Measurements from ENCODE around the gene COX7B. TPM values are rescaled to one million over a fixed set of nuclear protein-coding genes. Genes with fewer than 3 reads are reported as not detected.
"Not testable (repeated sequence)": the region's sequence is repeated elsewhere in the genome, so short reads cannot be mapped to it uniquely, and the experiment has no call there.

Gene COX7B
- total RNA-seq, 1 donor from 2014 or later, result 107 TPM

GRCh38 chrX:77937291-77937690 is 38.0 kb downstream of the COX7B start:
- ATAC-seq (no peak), DNase-seq (ENCODE audit: low spot score) (no peak)
- intact Hi-C loops (cut with DNase I), result no loop called here

- no peak for ATAC-seq
- intact Hi-C loops (cut with DNase I), result no loop called here
- no peak for DNase-seq (ENCODE audit: low spot score)
Measured at GRCh38 chrX:77938083-77938680, 38.9 kb downstream of the COX7B start.

- ATAC-seq; DNase-seq (ENCODE audit: low spot score); intact Hi-C loops (cut with DNase I): not testable (repeated sequence)
Measured at GRCh38 chrX:77945031-77945430, 45.8 kb downstream of the COX7B start.

GRCh38 chrX:77945910-77946545 is 46.8 kb downstream of the COX7B start:
- no peak for DNase-seq (ENCODE audit: low spot score)
- no peak for ATAC-seq
- intact Hi-C loops (cut with DNase I), result no loop called here

GRCh38 chrX:77946571-77946970 is 47.3 kb downstream of the COX7B start:
- DNase-seq (ENCODE audit: low spot score) (no peak), ATAC-seq (no peak)
- intact Hi-C loops (cut with DNase I), result no loop called here

- ATAC-seq (no peak), DNase-seq (ENCODE audit: low spot score) (no peak)
- intact Hi-C loops (cut with DNase I), result no loop called here
Measured at GRCh38 chrX:77949840-77950239, 50.6 kb downstream of the COX7B start.

- DNase-seq (ENCODE audit: low spot score) (no peak), ATAC-seq (no peak)
- intact Hi-C loops (cut with DNase I), result no loop called here
Measured at GRCh38 chrX:77952173-77952572, 52.9 kb downstream of the COX7B start.

- no peak for DNase-seq (ENCODE audit: low spot score)
- intact Hi-C loops (cut with DNase I), result no loop called here
- ATAC-seq, result no peak
Measured at GRCh38 chrX:77953302-77953701, 54.0 kb downstream of the COX7B start.

GRCh38 chrX:77953708-77954107 is 54.4 kb downstream of the COX7B start:
- intact Hi-C loops (cut with DNase I), result no loop called here
- no peak for DNase-seq (ENCODE audit: low spot score)
- no peak for ATAC-seq

Other genes starting within 250 kb of the COX7B start
- gene ATRX, start 113.3 kb upstream of the COX7B start, total RNA-seq, result 141 TPM
- 59.5 TPM for gene MAGT1, start 4.0 kb upstream of the COX7B start, total RNA-seq
- 15.2 TPM for gene ATP7A, start 11.2 kb downstream of the COX7B start, total RNA-seq
- not detected for gene PGAM4, start 70.2 kb downstream of the COX7B start, total RNA-seq
- gene PGK1, start 204.8 kb downstream of the COX7B start, total RNA-seq, result 194 TPM
- gene TAF9B, start 240.2 kb downstream of the COX7B start, total RNA-seq, result 20.3 TPM

Measured in sciatic nerve (tissue), 2 donors.